OCI-LY7 (cell line): ENCODE measurements around the gene BHLHE41. TPM values are rescaled to one million over a fixed set of nuclear protein-coding genes. Genes with fewer than 3 reads are reported as not detected.

ENCODE experiments used
- total RNA-seq, 2 experiments: library from RNA; depleted of rRNA in 1 of 2; stranded (reverse); fragments of >200 nt in 1 of 2; shearing (Covaris generic) in 1 of 2; gene quantifications; 2 replicates each; pipeline ENCODE4 v1.2.3, GENCODE V29; 2014 to 2022

BHLHE41 gene
- total RNA-seq, 2 experiments from 2014 or later, result not detected

Other genes starting within 250 kb of the BHLHE41 start
- gene RASSF8, start 166.4 kb downstream of the BHLHE41 start, total RNA-seq (2014; rRNA removed; shearing (Covaris generic)), result not detected in 2 replicates
- not detected in 2 replicates for gene RASSF8, start 166.4 kb downstream of the BHLHE41 start, total RNA-seq (2022)
- not detected in 2 replicates for gene SSPN, start 70.5 kb upstream of the BHLHE41 start, total RNA-seq (2014; rRNA removed; shearing (Covaris generic))
- gene SSPN, start 70.5 kb upstream of the BHLHE41 start, total RNA-seq (2022), result not detected in 2 replicates